GM10248 (cell line): ENCODE measurements around the gene WNT3.

Experiments
- CTCF ChIA-PET: fragments of 300-600 bp; sonication (Branson Sonifier 250); formaldehyde crosslinking; extraction: SDS; loops from one replicate; lab custom pipeline; 2021; ENCODE audit warnings: antibody characterized with exemption; lab: Yijun Ruan, JAX
- POLR2A ChIA-PET: fragments of 350-650 bp; sonication (Branson Sonifier 250); formaldehyde crosslinking; extraction: SDS; loops from one replicate; lab custom pipeline; 2020; ENCODE audit warnings: antibody characterized with exemption; lab: Yijun Ruan, JAX
- DNase-seq: peaks from one replicate; pipeline ENCODE4 v3.0.0; 2012; ENCODE audit errors: extremely low spot score
- CTCF ChIP-seq: IDR thresholded peaks from 2 replicates; pipeline ENCODE4 v1.5.1; 2012; ENCODE audit warnings: mild to moderate bottlenecking, low read depth; ENCODE audit errors: extremely low read depth, missing control alignments, control extremely low read depth

Gene WNT3

DNA sequence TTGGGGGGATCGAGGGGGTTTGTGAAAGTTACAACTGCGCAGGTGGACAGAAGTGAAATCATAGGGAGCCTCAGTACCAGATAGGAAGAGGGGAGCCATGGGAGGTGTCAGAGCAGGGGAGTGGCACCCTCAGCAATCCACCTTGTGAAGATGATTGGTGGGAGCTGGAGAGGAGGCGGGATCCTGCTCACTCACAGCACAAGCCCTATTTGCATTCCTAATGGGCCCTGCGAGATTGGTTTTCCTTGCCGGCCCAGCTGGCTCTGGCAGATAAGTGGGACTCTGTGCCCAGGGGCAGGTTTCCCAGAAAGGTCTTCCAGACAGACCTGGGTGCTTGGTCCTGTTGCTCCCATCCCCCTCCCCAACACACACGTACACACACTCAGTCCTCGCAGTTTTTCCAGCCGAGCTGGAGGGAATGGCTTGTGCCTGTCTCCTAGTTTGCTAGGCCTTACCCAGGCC is 9.4 kb downstream of the WNT3 start:
- POLR2A ChIA-PET = no interaction called here

GRCh38 chr17:46805771-46806170 is 12.7 kb downstream of the WNT3 start:
- ChIA-PET CTCF (interaction anchor here (1.7 kb wide), 1 partner anchor 8 kb away, joined by 3 read pairs; no protein-coding TSS in a partner anchor), POLR2A (no interaction called here)
- no peak for TF ChIP-seq CTCF

More for the DNA sequence above, 9.4 kb downstream of the WNT3 start:
- no peak for TF ChIP-seq CTCF
- CTCF ChIA-PET = interaction anchor here (1.1 kb wide), 1 partner anchor 26 kb away, joined by 3 read pairs; no protein-coding TSS in a partner anchor
- DNase-seq = no peak

GRCh38 chr17:46803544-46803943 is 14.9 kb downstream of the WNT3 start:
- no peak for TF ChIP-seq CTCF
- ChIA-PET POLR2A (no interaction called here), CTCF (no interaction called here)
- no peak for DNase-seq

More at GRCh38 chr17:46805771-46806170, 12.7 kb downstream of the WNT3 start:
- DNase-seq = no peak

DNA sequence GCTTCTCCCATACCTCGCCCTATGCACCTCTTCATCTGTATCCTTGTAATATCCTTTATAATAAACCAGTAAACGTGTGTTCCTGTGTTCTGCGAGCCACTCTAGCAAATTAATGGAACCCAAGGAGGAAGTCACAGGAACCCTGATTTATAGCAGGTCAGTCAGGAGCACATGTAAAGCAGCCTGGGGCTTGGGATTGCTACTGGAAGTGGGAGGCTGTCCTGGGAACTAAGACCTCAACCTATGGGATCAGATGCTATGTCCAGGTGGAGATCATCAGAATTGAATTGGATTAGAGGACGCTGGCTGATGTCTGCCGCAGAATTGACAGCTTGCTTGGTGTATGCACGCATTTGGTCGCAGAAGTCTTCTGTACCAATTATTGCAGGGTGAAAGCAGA is 15.7 kb downstream of the WNT3 start:
- CTCF ChIA-PET = interaction anchor here (1.5 kb wide), 1 partner anchor 33 kb away, joined by 3 read pairs; no protein-coding TSS in a partner anchor
- POLR2A ChIA-PET = no interaction called here
- no peak for TF ChIP-seq CTCF
- no peak for DNase-seq

DNA sequence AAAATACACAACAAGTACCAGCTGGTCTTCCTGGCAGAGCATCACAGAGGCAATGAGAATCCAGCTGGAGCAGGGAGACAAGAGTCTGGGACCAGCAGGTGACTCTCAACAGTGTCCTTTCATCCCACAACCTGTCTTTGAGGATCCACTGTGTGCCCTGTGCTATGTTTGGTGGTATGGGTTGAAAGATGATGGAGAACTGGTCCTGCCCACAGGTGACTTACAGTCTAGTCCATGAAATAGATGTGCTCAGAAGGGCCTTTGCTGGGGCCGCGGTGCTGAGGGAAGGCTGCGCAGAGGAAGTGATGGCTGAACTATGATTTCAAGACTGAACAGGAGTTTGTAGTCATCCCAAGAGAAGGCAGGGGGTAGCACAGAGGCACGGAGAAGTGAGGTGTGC is 17.9 kb downstream of the WNT3 start:
- ChIA-PET CTCF (no interaction called here), POLR2A (no interaction called here)
- no peak for TF ChIP-seq CTCF
- no peak for DNase-seq

DNA sequence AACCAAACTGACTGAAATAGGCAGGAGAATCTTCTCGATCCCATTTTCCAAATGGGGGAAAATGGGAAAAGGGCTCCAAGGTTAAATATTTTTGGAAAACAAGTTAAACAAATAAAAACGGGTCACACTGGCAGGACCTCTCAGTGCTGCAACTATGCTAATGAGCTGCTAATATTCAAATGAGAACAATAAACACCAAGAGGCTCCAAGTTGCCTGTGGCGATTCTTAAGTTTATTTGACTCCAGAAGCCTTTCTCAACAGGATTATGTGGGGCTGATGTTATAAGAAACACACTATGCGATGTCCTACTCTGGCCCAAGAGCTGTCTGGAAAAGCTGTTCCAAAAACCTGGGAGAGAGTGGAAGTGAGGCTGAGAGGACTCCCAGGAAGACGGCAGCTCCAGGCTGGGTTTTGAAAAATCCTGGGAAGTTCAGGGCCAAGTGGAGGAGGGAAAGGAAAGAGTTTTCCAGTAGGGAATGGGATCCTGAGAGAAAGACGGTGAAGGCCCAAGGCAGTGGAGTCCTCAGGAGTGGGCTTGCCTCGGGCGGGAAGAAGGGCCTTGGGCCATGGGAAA is 21.4 kb downstream of the WNT3 start:
- POLR2A ChIA-PET = no interaction called here
- no peak for TF ChIP-seq CTCF

More for the DNA sequence above, 21.4 kb downstream of the WNT3 start:
- DNase-seq = no peak
- CTCF ChIA-PET = interaction anchor here (0.8 to 1.2 kb wide), 2 partner anchors 9 to 14 kb away, joined by 3 read pairs; no protein-coding TSS in a partner anchor
